ENCODE measurements around the gene CYP8B1. TPM values are rescaled to one million over a fixed set of nuclear protein-coding genes. Genes with fewer than 3 reads are reported as not detected.

Gene CYP8B1, protein sequence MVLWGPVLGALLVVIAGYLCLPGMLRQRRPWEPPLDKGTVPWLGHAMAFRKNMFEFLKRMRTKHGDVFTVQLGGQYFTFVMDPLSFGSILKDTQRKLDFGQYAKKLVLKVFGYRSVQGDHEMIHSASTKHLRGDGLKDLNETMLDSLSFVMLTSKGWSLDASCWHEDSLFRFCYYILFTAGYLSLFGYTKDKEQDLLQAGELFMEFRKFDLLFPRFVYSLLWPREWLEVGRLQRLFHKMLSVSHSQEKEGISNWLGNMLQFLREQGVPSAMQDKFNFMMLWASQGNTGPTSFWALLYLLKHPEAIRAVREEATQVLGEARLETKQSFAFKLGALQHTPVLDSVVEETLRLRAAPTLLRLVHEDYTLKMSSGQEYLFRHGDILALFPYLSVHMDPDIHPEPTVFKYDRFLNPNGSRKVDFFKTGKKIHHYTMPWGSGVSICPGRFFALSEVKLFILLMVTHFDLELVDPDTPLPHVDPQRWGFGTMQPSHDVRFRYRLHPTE
- not detected for total RNA-seq (2013)
- under 1 TPM in 1 of 3 donors, not detected in 2; 0.01 TPM for polyA plus RNA-seq
- not detected in 2 replicates for polyA minus RNA-seq
- total RNA-seq: 0 to 0.46 (median 0) reads per million in 11 experiments

DNA sequence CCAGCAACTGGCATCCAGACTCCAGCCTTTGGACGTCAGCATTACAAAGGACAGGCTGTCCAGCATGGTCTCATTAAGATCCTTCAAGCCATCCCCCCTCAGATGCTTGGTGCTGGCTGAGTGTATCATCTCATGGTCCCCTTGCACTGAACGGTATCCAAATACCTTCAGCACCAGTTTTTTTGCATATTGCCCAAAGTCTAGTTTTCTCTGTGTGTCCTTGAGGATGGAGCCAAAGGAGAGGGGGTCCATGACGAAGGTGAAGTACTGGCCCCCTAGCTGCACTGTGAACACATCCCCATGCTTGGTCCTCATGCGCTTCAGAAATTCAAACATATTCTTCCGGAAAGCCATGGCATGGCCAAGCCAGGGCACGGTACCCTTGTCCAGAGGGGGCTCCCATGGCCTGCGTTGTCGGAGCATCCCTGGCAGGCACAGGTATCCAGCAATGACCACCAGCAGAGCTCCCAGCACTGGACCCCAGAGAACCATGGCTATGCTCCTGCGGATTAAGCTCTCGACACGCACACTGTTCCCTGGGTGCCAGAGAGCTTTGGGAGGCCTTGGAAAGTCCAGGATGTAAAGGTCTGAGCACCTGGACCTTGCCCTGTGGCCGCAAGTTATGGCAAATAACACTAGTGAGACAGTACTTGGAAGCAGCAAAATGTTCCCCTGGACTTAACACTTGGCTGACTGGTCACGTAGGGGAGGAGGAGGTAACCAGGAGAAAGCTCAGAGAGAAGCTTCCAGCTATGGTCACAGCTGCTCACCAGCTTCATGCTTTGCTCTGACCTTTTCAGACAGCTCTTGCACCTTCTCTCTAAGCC, at the start of gene CYP8B1:
Gene CYP8B1 (minus strand): TSS at position 555 of the 827 bp plus-strand sequence. CDS start 63 bp downstream, at position 492.
- no peak for TF ChIP-seq CTCF (IDR thresholded peaks at IDR 0.05)
- H3K9me3 Mint-ChIP-seq: peaks cover 0 to 2% (median 0%) of the 10 kb centered on the region in 7 donors
- intact Hi-C loops (cut with micrococcal nuclease): no loop called here
- no peak within 1 kb of the TSS for H3K27ac Mint-ChIP-seq
- WGBS (ENCODE audit: insufficient coverage): 95% methylated on average over 10 of the region's 13 CpGs
- Histone ChIP-seq H3K4me1 (ENCODE audit: control insufficient read depth in 1 of 2, insufficient read depth in 2 of 2, low read length in 2 of 2) (peaks cover 3% of the 10 kb centered on the region in 2 donors), H3K9ac (ENCODE audit: insufficient read depth, low read length, poor library complexity, severe bottlenecking) (no peak within 1 kb of the TSS), H3K27me3 (ENCODE audit: control insufficient read depth in 2 of 2, insufficient read depth in 2 of 2, low read length in 2 of 2) (peaks cover 0 to 7% of the 10 kb centered on the region in 2 donors), H4K20me1 (ENCODE audit: insufficient read depth, low read length) (no peaks in the 10 kb centered on the region), H3K36me3 (replicated peaks in 1 of 2; ENCODE audit: control insufficient read depth in 1 of 2, insufficient read depth in 2 of 2, low read length in 2 of 2) (no peaks in the 10 kb centered on the region), H2AFZ (ENCODE audit: insufficient read depth, low read depth, low read length, poor library complexity, severe bottlenecking) (no peak within 1 kb of the TSS), H3K27ac (ENCODE audit: low read depth in 1 of 2, low read length in 2 of 2) (no peak within 1 kb of the TSS), H3K79me2 (ENCODE audit: insufficient read depth, low read length) (no peaks in the 10 kb centered on the region), H3K9me3 (replicated peaks in 1 of 2; ENCODE audit: control insufficient read depth in 1 of 2, insufficient read depth in 1 of 2, low read length in 2 of 2) (no peaks in the 10 kb centered on the region), H3K4me3 (replicated peaks in 1 of 3; ENCODE audit: low read depth in 2 of 3, low read length in 3 of 3) (no peak within 1 kb of the TSS), H3K4me2 (replicated peaks; ENCODE audit: extremely low read depth, low read length, poor library complexity, severe bottlenecking) (no peak within 1 kb of the TSS)
- peaks cover 3% of the 10 kb centered on the region for H3K4me1 Mint-ChIP-seq
- H3K36me3 Mint-ChIP-seq: peaks cover 0 to 2% of the 10 kb centered on the region in 2 donors
- peaks cover 5 to 12% (median 5%) of the 10 kb centered on the region in 3 donors for H3K27me3 Mint-ChIP-seq (ENCODE audit: low read depth in 3 of 3)
- no peak for DNase-seq
- no peak within 1 kb of the TSS for H3K4me3 Mint-ChIP-seq

DNA sequence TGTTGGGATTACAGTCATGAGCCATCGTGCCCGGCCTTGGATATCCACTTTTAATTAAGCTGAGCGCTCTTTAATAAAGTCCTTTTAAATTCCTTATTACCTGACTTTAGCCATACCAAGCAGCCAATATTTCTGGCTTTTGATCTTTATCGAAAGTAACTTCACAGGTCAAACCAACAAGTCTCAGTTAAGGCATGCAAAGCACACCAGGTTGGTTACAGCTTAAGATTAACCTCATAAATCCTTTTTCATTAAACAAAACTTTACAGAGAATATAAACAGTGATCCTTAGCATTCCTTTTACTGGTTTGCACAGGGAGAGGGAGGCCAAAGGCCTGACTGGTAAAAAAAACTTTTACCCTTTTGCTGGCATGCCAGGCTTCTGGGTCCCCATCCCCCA, 47.9 kb upstream of the CYP8B1 start:
- H2AFZ ChIP-seq (ENCODE audit: insufficient read depth, low read depth, low read length, poor library complexity, severe bottlenecking): no peak overlapping the region
- Mint-ChIP-seq H3K36me3 (no peaks in the 10 kb centered on the region), H3K27me3 (ENCODE audit: low read depth in 3 of 3) (peaks cover 0 to 7% (median 5%) of the 10 kb centered on the region in 3 donors), H3K9me3 (peaks cover 3 to 21% (median 8%) of the 10 kb centered on the region in 7 donors), H3K4me1 (no peaks in the 10 kb centered on the region), H3K27ac (no peak overlapping the region), H3K4me3 (no peak overlapping the region)
- H3K4me2 ChIP-seq (replicated peaks; ENCODE audit: extremely low read depth, low read length, poor library complexity, severe bottlenecking): no peak overlapping the region
- H3K79me2 ChIP-seq (ENCODE audit: insufficient read depth, low read length): no peaks in the 10 kb centered on the region
- H3K9ac ChIP-seq (ENCODE audit: insufficient read depth, low read length, poor library complexity, severe bottlenecking): no peak overlapping the region
- no peaks in the 10 kb centered on the region for H3K4me1 ChIP-seq (ENCODE audit: control insufficient read depth in 1 of 2, insufficient read depth in 2 of 2, low read length in 2 of 2)
- 100% methylated on average over 4 of the region's 4 CpGs for WGBS (ENCODE audit: insufficient coverage)
- no peak overlapping the region for H3K4me3 ChIP-seq (replicated peaks in 1 of 3; ENCODE audit: low read depth in 2 of 3, low read length in 3 of 3)
- H4K20me1 ChIP-seq (ENCODE audit: insufficient read depth, low read length): no peaks in the 10 kb centered on the region
- H3K27ac ChIP-seq (ENCODE audit: low read depth in 1 of 2, low read length in 2 of 2): no peak overlapping the region
- H3K27me3 ChIP-seq (ENCODE audit: control insufficient read depth in 2 of 2, insufficient read depth in 2 of 2, low read length in 2 of 2): no peaks in the 10 kb centered on the region
- no peak for DNase-seq
- intact Hi-C loops (cut with micrococcal nuclease): no loop called here
- H3K9me3 ChIP-seq (replicated peaks in 1 of 2; ENCODE audit: control insufficient read depth in 1 of 2, insufficient read depth in 1 of 2, low read length in 2 of 2): peaks cover 8% of the 10 kb centered on the region in 2 donors
- no peaks in the 10 kb centered on the region for H3K36me3 ChIP-seq (replicated peaks in 1 of 2; ENCODE audit: control insufficient read depth in 1 of 2, insufficient read depth in 2 of 2, low read length in 2 of 2)
- no peak for TF ChIP-seq CTCF (IDR thresholded peaks at IDR 0.05)
